ENCODE data around the gene PALD1.

DNA sequence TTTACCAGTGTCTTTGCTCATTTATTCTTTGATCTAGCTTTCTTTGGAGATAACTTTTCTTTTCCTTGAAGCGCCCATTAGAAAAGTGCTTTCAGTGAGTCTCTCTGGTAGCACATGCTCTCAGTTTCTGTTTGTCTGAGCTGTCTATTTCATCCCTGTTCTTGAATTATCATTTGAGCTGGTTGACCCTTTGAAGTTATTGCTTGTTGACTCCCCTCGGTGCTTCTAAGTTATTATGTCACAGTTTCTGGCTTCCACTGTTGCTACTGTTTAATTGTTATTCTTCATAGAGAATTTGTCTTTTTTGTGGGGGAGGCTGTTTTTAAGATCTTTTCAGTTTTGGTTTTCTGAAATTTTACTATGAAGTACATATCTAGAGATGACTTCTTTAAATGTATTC is 135.4 kb downstream of the PALD1 start:
- no peak for TF ChIP-seq POLR2A (IDR thresholded peaks at IDR 0.05)
- TF ChIP-seq, protein P1, sequence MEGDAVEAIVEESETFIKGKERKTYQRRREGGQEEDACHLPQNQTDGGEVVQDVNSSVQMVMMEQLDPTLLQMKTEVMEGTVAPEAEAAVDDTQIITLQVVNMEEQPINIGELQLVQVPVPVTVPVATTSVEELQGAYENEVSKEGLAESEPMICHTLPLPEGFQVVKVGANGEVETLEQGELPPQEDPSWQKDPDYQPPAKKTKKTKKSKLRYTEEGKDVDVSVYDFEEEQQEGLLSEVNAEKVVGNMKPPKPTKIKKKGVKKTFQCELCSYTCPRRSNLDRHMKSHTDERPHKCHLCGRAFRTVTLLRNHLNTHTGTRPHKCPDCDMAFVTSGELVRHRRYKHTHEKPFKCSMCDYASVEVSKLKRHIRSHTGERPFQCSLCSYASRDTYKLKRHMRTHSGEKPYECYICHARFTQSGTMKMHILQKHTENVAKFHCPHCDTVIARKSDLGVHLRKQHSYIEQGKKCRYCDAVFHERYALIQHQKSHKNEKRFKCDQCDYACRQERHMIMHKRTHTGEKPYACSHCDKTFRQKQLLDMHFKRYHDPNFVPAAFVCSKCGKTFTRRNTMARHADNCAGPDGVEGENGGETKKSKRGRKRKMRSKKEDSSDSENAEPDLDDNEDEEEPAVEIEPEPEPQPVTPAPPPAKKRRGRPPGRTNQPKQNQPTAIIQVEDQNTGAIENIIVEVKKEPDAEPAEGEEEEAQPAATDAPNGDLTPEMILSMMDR (IDR thresholded peaks at IDR 0.05), result no peak

All from adrenal gland (tissue), 5 donors.